Duodenal mucosa (tissue), 2 donors: ENCODE results near the gene FBN2.
"Not testable (repeated sequence)": the region's sequence is repeated elsewhere in the genome, so short reads cannot be mapped to it uniquely, and the experiment has no call there.

Source experiments
- H3K27ac ChIP-seq: one replicate; pipeline ENCODE4 v1.7.0; 2013; ENCODE audit warnings: low read depth, low read length
- H3K27me3 ChIP-seq, 2 donors: one replicate each; pipeline ENCODE4 v1.7.0; 2013; ENCODE audit warnings: low read length in 2 of 2, control low read depth in 1 of 2; ENCODE audit not compliant: insufficient read depth in 2 of 2, control insufficient read depth in 1 of 2
- H3K36me3 ChIP-seq, 2 donors: one replicate each; pipeline ENCODE4 v1.7.0; 2013; ENCODE audit warnings: low read length in 2 of 2, control low read depth in 1 of 2; ENCODE audit not compliant: insufficient read depth in 2 of 2, control insufficient read depth in 1 of 2
- H3K4me1 ChIP-seq, 2 donors: one replicate each; pipeline ENCODE4 v1.7.0; 2013; ENCODE audit warnings: low read length in 2 of 2, control low read depth in 1 of 2; ENCODE audit not compliant: insufficient read depth in 2 of 2, control insufficient read depth in 1 of 2
- H3K4me3 ChIP-seq, 2 donors: one replicate each; pipeline ENCODE4 v1.7.0; 2013; ENCODE audit warnings: low read length in 2 of 2, low read depth in 1 of 2
- H3K9ac ChIP-seq, 2 donors: one replicate each; pipeline ENCODE4 v1.7.0; 2013; ENCODE audit warnings: low read length in 2 of 2, low read depth in 1 of 2
- H3K9me3 ChIP-seq, 2 donors: one replicate each; pipeline ENCODE4 v1.7.0; 2013; ENCODE audit warnings: low read length in 2 of 2, control low read depth in 1 of 2; ENCODE audit not compliant: control insufficient read depth in 1 of 2

The FBN2 gene

GRCh38 chr5:128334010-128334716 is 203.9 kb downstream of the FBN2 start:
- Histone ChIP-seq H3K36me3 (no peaks in the 10 kb centered on the region), H3K27ac (no peak overlapping the region), H3K4me1 (no peaks in the 10 kb centered on the region), H3K9ac (no peak overlapping the region), H3K4me3 (no peak overlapping the region), H3K9me3 (no peaks in the 10 kb centered on the region), H3K27me3 (no peaks in the 10 kb centered on the region)

GRCh38 chr5:128331261-128331660 is 206.8 kb downstream of the FBN2 start:
- no peaks in the 10 kb centered on the region for H3K27me3 ChIP-seq
- no peaks in the 10 kb centered on the region for H3K4me1 ChIP-seq
- no peak overlapping the region for H3K9ac ChIP-seq
- H3K36me3 ChIP-seq: no peaks in the 10 kb centered on the region
- H3K4me3 ChIP-seq: no peak overlapping the region
- no peak overlapping the region for H3K27ac ChIP-seq
- no peaks in the 10 kb centered on the region for H3K9me3 ChIP-seq

- H3K27ac ChIP-seq: no peak overlapping the region
- H3K4me3 ChIP-seq: no peak overlapping the region
- no peaks in the 10 kb centered on the region for H3K36me3 ChIP-seq
- H3K9me3 ChIP-seq: no peaks in the 10 kb centered on the region
- no peak overlapping the region for H3K9ac ChIP-seq
- no peaks in the 10 kb centered on the region for H3K27me3 ChIP-seq
- H3K4me1 ChIP-seq: no peaks in the 10 kb centered on the region
Measured at GRCh38 chr5:128329386-128329939, 208.6 kb downstream of the FBN2 start.

- H3K4me1 ChIP-seq: no peaks in the 10 kb centered on the region
- no peaks in the 10 kb centered on the region for H3K36me3 ChIP-seq
- H3K9me3 ChIP-seq: no peaks in the 10 kb centered on the region
- no peaks in the 10 kb centered on the region for H3K27me3 ChIP-seq
- H3K27ac ChIP-seq: no peak overlapping the region
- H3K4me3 ChIP-seq: no peak overlapping the region
- no peak overlapping the region for H3K9ac ChIP-seq
Measured at GRCh38 chr5:128328446-128328845, 209.6 kb downstream of the FBN2 start.

GRCh38 chr5:128328007-128328406 is 210.0 kb downstream of the FBN2 start:
- no peak overlapping the region for H3K27ac ChIP-seq
- no peak overlapping the region for H3K9ac ChIP-seq
- no peak overlapping the region for H3K4me3 ChIP-seq
- H3K9me3 ChIP-seq: no peaks in the 10 kb centered on the region
- no peaks in the 10 kb centered on the region for H3K36me3 ChIP-seq
- H3K4me1 ChIP-seq: no peaks in the 10 kb centered on the region
- no peaks in the 10 kb centered on the region for H3K27me3 ChIP-seq

- H3K9me3 ChIP-seq, H3K36me3 ChIP-seq, H3K4me1 ChIP-seq, H3K9ac ChIP-seq, H3K4me3 ChIP-seq, H3K27me3 ChIP-seq, H3K27ac ChIP-seq: not testable (repeated sequence)
Measured at GRCh38 chr5:128321418-128321817, 216.6 kb downstream of the FBN2 start.

GRCh38 chr5:128318691-128319090 is 219.4 kb downstream of the FBN2 start:
- Histone ChIP-seq H3K9ac (no peak overlapping the region), H3K4me3 (no peak overlapping the region), H3K27ac (no peak overlapping the region), H3K27me3 (no peaks in the 10 kb centered on the region), H3K4me1 (no peaks in the 10 kb centered on the region), H3K36me3 (no peaks in the 10 kb centered on the region), H3K9me3 (no peaks in the 10 kb centered on the region)

GRCh38 chr5:128317481-128317880 is 220.6 kb downstream of the FBN2 start:
- Histone ChIP-seq H3K4me1 (no peaks in the 10 kb centered on the region), H3K36me3 (no peaks in the 10 kb centered on the region), H3K4me3 (no peak overlapping the region), H3K27ac (no peak overlapping the region), H3K9me3 (no peaks in the 10 kb centered on the region), H3K27me3 (no peaks in the 10 kb centered on the region), H3K9ac (no peak overlapping the region)

- Histone ChIP-seq H3K9me3 (no peaks in the 10 kb centered on the region), H3K36me3 (no peaks in the 10 kb centered on the region), H3K4me1 (no peaks in the 10 kb centered on the region), H3K27me3 (no peaks in the 10 kb centered on the region), H3K27ac (no peak overlapping the region), H3K4me3 (no peak overlapping the region), H3K9ac (no peak overlapping the region)
Measured at GRCh38 chr5:128315671-128316070, 222.4 kb downstream of the FBN2 start.

GRCh38 chr5:128305341-128305740 is 232.7 kb downstream of the FBN2 start:
- H3K4me3 ChIP-seq: no peak overlapping the region
- no peak overlapping the region for H3K9ac ChIP-seq
- H3K36me3 ChIP-seq: no peaks in the 10 kb centered on the region
- no peaks in the 10 kb centered on the region for H3K9me3 ChIP-seq
- no peaks in the 10 kb centered on the region for H3K4me1 ChIP-seq
- H3K27ac ChIP-seq: no peak overlapping the region
- H3K27me3 ChIP-seq: no peaks in the 10 kb centered on the region
